HCT116 (cell line): ENCODE data around the gene PTPRF. TPM values are rescaled to one million over a fixed set of nuclear protein-coding genes. Genes with fewer than 3 reads are reported as not detected.

Experiments used
- ATAC-seq: fragments of 200-7000 bp; cut with Tn5 transposase; 2 replicates; pipeline ENCODE4 v1.9.1; 2020; ENCODE audit warnings: mild to moderate bottlenecking, moderate library complexity
- BruUV-seq: library from RNA; stranded (reverse); fragments of 400-500 nt; replicated peaks from 2 replicates; lab custom pipeline; 2021; lab: Mats Ljungman, UMichigan
- CTCF ChIA-PET: fragments of 300-600 bp; sonication (Branson Sonifier 250); formaldehyde crosslinking; loops from one replicate; lab custom pipeline; 2021; ENCODE audit warnings: antibody characterized with exemption; lab: Charles Lee
- POLR2A ChIA-PET: fragments of 300-600, 350-600 bp; sonication (Branson Sonifier 250); formaldehyde crosslinking; loops from one replicate; lab custom pipeline; 2021; ENCODE audit warnings: antibody characterized with exemption; lab: Charles Lee
- RAD21 ChIA-PET, 2 experiments: fragments of 300-600 bp; sonication (Branson Sonifier 250); formaldehyde crosslinking; loops; one replicate each; lab custom pipeline; 2023; ENCODE audit warnings: low total read pairs in 2 of 2; ENCODE audit not compliant: uncharacterized antibody in 2 of 2, unreplicated experiment in 2 of 2, low non-redundant PET in 1 of 2; lab: Charles Lee
- DNase-seq: peaks from one replicate; pipeline ENCODE4 v3.0.0-alpha.2; 2010; ENCODE audit warnings: low read depth, low spot score
- H2AFZ ChIP-seq: fragments of 200-600 bp; shearing (Covaris generic), sonication (generic); 2 replicates; pipeline ENCODE4 v1.6.1; 2017; ENCODE audit warnings: low read depth, mixed run types, mixed read lengths, antibody characterized with exemption, low read length; ENCODE audit not compliant: poor library complexity, severe bottlenecking
- H3K27ac ChIP-seq: 2 replicates; pipeline ENCODE4 v1.5.1; 2012; ENCODE audit warnings: low read depth, low read length
- H3K27me3 ChIP-seq: fragments of 200-600 bp; sonication (generic); 2 replicates; pipeline ENCODE4 v1.6.1; 2016; ENCODE audit warnings: mixed run types, low read length, mixed read lengths; ENCODE audit not compliant: insufficient read depth
- H3K36me3 ChIP-seq, 2 experiments: fragments of 200-500 bp in 1 of 2; fragments of 200-600 bp in 1 of 2; sonication (Bioruptor generic) in 1 of 2; sonication (generic) in 1 of 2; 2 replicates each; pipeline versions ENCODE4 v1.5.1 to v1.6.1; 2014 to 2016; ENCODE audit warnings: low read length in 2 of 2, inconsistent platforms in 1 of 2, mixed read lengths in 1 of 2, mixed run types in 1 of 2; ENCODE audit not compliant: insufficient read depth in 2 of 2, control insufficient read depth in 1 of 2
- H3K4me1 ChIP-seq, 2 experiments: fragments of 200-600 bp in 1 of 2; sonication (generic) in 1 of 2; 2 replicates each; pipeline versions ENCODE4 v1.5.1 to v1.6.1; 2012 to 2017; ENCODE audit warnings: low read length in 2 of 2, inconsistent platforms in 1 of 2, mild to moderate bottlenecking in 1 of 2, mixed read lengths in 1 of 2, mixed run types in 1 of 2, moderate library complexity in 1 of 2; ENCODE audit not compliant: insufficient read depth in 2 of 2, control insufficient read depth in 1 of 2
- H3K4me2 ChIP-seq: fragments of 200-600 bp; sonication (generic); 2 replicates; pipeline ENCODE4 v1.6.1; 2017; ENCODE audit warnings: mixed run types, low read length, mixed read lengths
- H3K4me3 ChIP-seq, 2 experiments: fragments of 200-600 bp in 1 of 2; sonication (generic) in 1 of 2; replicated peaks in 1 of 2; 2 replicates each; pipeline ENCODE4 v1.5.1; 2011 to 2016; ENCODE audit warnings: low read length in 2 of 2, control low read depth in 1 of 2, low read depth in 1 of 2, mild to moderate bottlenecking in 1 of 2, mixed read lengths in 1 of 2, mixed run types in 1 of 2
- H3K79me2 ChIP-seq: fragments of 200-600 bp; sonication (generic); 2 replicates; pipeline ENCODE4 v1.6.1; 2017; ENCODE audit warnings: mild to moderate bottlenecking, mixed run types, low read length, moderate library complexity, mixed read lengths; ENCODE audit not compliant: insufficient read depth
- H3K9ac ChIP-seq: fragments of 200-600 bp; sonication (generic); 2 replicates; pipeline ENCODE4 v1.6.1; 2016; ENCODE audit warnings: low read length, mixed read lengths
- H3K9me2 ChIP-seq: fragments of 200-600 bp; sonication (generic), shearing (Covaris generic); 2 replicates; pipeline ENCODE4 v1.6.1; 2017; ENCODE audit warnings: mixed run types, mild to moderate bottlenecking, moderate library complexity; ENCODE audit not compliant: insufficient read depth
- H3K9me3 ChIP-seq, 2 experiments: fragments of 200-500 bp in 1 of 2; fragments of 200-600 bp in 1 of 2; sonication (Bioruptor generic) in 1 of 2; sonication (generic) in 1 of 2; 2 replicates each; pipeline ENCODE4 v1.6.1; 2014 to 2017; ENCODE audit warnings: low read length in 2 of 2, mixed read lengths in 2 of 2, inconsistent platforms in 1 of 2, low read depth in 1 of 2, mild to moderate bottlenecking in 1 of 2, mixed run types in 1 of 2, moderate library complexity in 1 of 2; ENCODE audit not compliant: control insufficient read depth in 1 of 2, insufficient read depth in 1 of 2
- H4K20me1 ChIP-seq: fragments of 200-600 bp; sonication (generic), shearing (Covaris generic); 2 replicates; pipeline ENCODE4 v1.6.1; 2017; ENCODE audit warnings: mixed run types, mild to moderate bottlenecking, moderate library complexity; ENCODE audit not compliant: insufficient read depth
- ATF3 ChIP-seq: IDR thresholded peaks from 2 replicates; pipeline ENCODE4 v1.6.1; 2012
- CBX3 ChIP-seq: IDR thresholded peaks from 2 replicates; pipeline ENCODE4 v1.6.1; 2012; ENCODE audit warnings: low read depth
- EGR1 ChIP-seq: IDR thresholded peaks from 2 replicates; pipeline ENCODE4 v1.6.1; 2012; ENCODE audit warnings: low read depth
- ELF1 ChIP-seq: IDR thresholded peaks from 2 replicates; pipeline ENCODE4 v1.6.1; 2012; ENCODE audit warnings: low read depth, borderline replicate concordance
- EZH2phosphoT487 ChIP-seq: fragments of 200-600 bp; IDR thresholded peaks from 2 replicates; pipeline ENCODE4 v1.6.1; 2018; ENCODE audit warnings: antibody characterized with exemption, borderline replicate concordance
- JUND ChIP-seq: IDR thresholded peaks from 2 replicates; pipeline ENCODE4 v1.6.1; 2012
- POLR2A ChIP-seq: IDR thresholded peaks from 2 replicates; pipeline ENCODE4 v1.7.0; 2011; ENCODE audit warnings: borderline replicate concordance; ENCODE audit not compliant: insufficient read depth, insufficient read length; ENCODE audit errors: extremely low read depth
- POLR2AphosphoS5 ChIP-seq: IDR thresholded peaks from 2 replicates; pipeline ENCODE4 v1.6.1; 2011; ENCODE audit warnings: mild to moderate bottlenecking, low read depth, low read length, moderate library complexity
- SRF ChIP-seq: IDR thresholded peaks from 2 replicates; pipeline ENCODE4 v1.6.1; 2012; ENCODE audit warnings: low read depth
- ZBTB33 ChIP-seq: IDR thresholded peaks from 2 replicates; pipeline ENCODE4 v1.6.1; 2011; ENCODE audit warnings: mild to moderate bottlenecking, low read length, moderate library complexity; ENCODE audit not compliant: insufficient replicate concordance; ENCODE audit errors: extremely low read depth
- intact Hi-C: fragments of 100-400 bp; cut with micrococcal nuclease; formaldehyde crosslinking; loops from 2 replicates; pipeline ENCODE4 v1.10.0; 2022
- total RNA-seq: library from RNA; stranded (reverse); gene quantifications from one replicate; pipeline ENCODE4 v1.2.1, GENCODE V29; 2021; ENCODE audit not compliant: unreplicated experiment
- TF ChIP-seq, protein P1 (sequence below): IDR thresholded peaks from 2 replicates; pipeline ENCODE4 v1.6.1; 2012; ENCODE audit warnings: low read depth
- TF ChIP-seq, protein P2 (sequence below): IDR thresholded peaks from 2 replicates; pipeline ENCODE4 v1.6.1; 2012

The PTPRF gene
- total RNA-seq, 1 experiment from 2014 or later: 224 TPM

GRCh38 chr1:43618521-43619313 is 88.0 kb downstream of the PTPRF start:
- no peaks in the 10 kb centered on the region for H3K79me2 ChIP-seq
- CTCF ChIA-PET: no interaction called here
- ATAC-seq (no peak), DNase-seq (no peak)
- H2AFZ ChIP-seq: no peak overlapping the region
- H3K4me1 ChIP-seq: no peaks in the 10 kb centered on the region
- no peak overlapping the region for H3K4me2 ChIP-seq
- H3K4me3 ChIP-seq: no peak overlapping the region
- H3K9me2 ChIP-seq: no peaks in the 10 kb centered on the region
- H3K36me3 ChIP-seq: peaks cover 38 to 55% of the 10 kb centered on the region in 2 experiments
- POLR2A ChIA-PET: no interaction called here
- intact Hi-C loops: no loop called here
- no peak overlapping the region for H3K27ac ChIP-seq
- RAD21 ChIA-PET: no interaction called here
- H3K9ac ChIP-seq: no peak overlapping the region
- no TSS peak for BruUV-seq
- H4K20me1 ChIP-seq: no peaks in the 10 kb centered on the region
- TF ChIP-seq JUND (no peak), SRF (no peak), POLR2AphosphoS5 (no peak), EZH2phosphoT487 (no peak), EGR1 (no peak), POLR2A (no peak), CBX3 (no peak), ELF1 (no peak), ZBTB33 (no peak), ATF3 (no peak)
- TF ChIP-seq, protein P1, sequence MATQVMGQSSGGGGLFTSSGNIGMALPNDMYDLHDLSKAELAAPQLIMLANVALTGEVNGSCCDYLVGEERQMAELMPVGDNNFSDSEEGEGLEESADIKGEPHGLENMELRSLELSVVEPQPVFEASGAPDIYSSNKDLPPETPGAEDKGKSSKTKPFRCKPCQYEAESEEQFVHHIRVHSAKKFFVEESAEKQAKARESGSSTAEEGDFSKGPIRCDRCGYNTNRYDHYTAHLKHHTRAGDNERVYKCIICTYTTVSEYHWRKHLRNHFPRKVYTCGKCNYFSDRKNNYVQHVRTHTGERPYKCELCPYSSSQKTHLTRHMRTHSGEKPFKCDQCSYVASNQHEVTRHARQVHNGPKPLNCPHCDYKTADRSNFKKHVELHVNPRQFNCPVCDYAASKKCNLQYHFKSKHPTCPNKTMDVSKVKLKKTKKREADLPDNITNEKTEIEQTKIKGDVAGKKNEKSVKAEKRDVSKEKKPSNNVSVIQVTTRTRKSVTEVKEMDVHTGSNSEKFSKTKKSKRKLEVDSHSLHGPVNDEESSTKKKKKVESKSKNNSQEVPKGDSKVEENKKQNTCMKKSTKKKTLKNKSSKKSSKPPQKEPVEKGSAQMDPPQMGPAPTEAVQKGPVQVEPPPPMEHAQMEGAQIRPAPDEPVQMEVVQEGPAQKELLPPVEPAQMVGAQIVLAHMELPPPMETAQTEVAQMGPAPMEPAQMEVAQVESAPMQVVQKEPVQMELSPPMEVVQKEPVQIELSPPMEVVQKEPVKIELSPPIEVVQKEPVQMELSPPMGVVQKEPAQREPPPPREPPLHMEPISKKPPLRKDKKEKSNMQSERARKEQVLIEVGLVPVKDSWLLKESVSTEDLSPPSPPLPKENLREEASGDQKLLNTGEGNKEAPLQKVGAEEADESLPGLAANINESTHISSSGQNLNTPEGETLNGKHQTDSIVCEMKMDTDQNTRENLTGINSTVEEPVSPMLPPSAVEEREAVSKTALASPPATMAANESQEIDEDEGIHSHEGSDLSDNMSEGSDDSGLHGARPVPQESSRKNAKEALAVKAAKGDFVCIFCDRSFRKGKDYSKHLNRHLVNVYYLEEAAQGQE: no peak
- TF ChIP-seq, protein P2, sequence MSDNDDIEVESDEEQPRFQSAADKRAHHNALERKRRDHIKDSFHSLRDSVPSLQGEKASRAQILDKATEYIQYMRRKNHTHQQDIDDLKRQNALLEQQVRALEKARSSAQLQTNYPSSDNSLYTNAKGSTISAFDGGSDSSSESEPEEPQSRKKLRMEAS: no peak
- H3K27me3 ChIP-seq: no peaks in the 10 kb centered on the region
- H3K9me3 ChIP-seq: no peaks in the 10 kb centered on the region
